Duodenal mucosa (tissue), 2 donors: ENCODE data around the gene EIF6.
A peak's percentile ranks its signal among the peaks of the same experiment; 100 is the strongest.
"Not testable (repeated sequence)": the region's sequence is repeated elsewhere in the genome, so short reads cannot be mapped to it uniquely, and the experiment has no call there.

Experiments
- H3K27ac ChIP-seq: one replicate; pipeline ENCODE4 v1.7.0; 2013; ENCODE audit warnings: low read depth, low read length
- H3K27me3 ChIP-seq, 2 donors: one replicate each; pipeline ENCODE4 v1.7.0; 2013; ENCODE audit warnings: low read length in 2 of 2, control low read depth in 1 of 2; ENCODE audit not compliant: insufficient read depth in 2 of 2, control insufficient read depth in 1 of 2
- H3K36me3 ChIP-seq, 2 donors: one replicate each; pipeline ENCODE4 v1.7.0; 2013; ENCODE audit warnings: low read length in 2 of 2, control low read depth in 1 of 2; ENCODE audit not compliant: insufficient read depth in 2 of 2, control insufficient read depth in 1 of 2
- H3K4me1 ChIP-seq, 2 donors: one replicate each; pipeline ENCODE4 v1.7.0; 2013; ENCODE audit warnings: low read length in 2 of 2, control low read depth in 1 of 2; ENCODE audit not compliant: insufficient read depth in 2 of 2, control insufficient read depth in 1 of 2
- H3K4me3 ChIP-seq, 2 donors: one replicate each; pipeline ENCODE4 v1.7.0; 2013; ENCODE audit warnings: low read length in 2 of 2, low read depth in 1 of 2
- H3K9ac ChIP-seq, 2 donors: one replicate each; pipeline ENCODE4 v1.7.0; 2013; ENCODE audit warnings: low read length in 2 of 2, low read depth in 1 of 2
- H3K9me3 ChIP-seq, 2 donors: one replicate each; pipeline ENCODE4 v1.7.0; 2013; ENCODE audit warnings: low read length in 2 of 2, control low read depth in 1 of 2; ENCODE audit not compliant: control insufficient read depth in 1 of 2

EIF6 gene

GRCh38 chr20:35325401-35325800, 40.8 kb upstream of the EIF6 start:
- no peaks in the 10 kb centered on the region for H3K27me3 ChIP-seq
- no peaks in the 10 kb centered on the region for H3K9me3 ChIP-seq
- H3K36me3 ChIP-seq, result peaks cover 0 to 4% of the 10 kb centered on the region in 2 donors
- no peak overlapping the region for H3K27ac ChIP-seq
- H3K4me1 ChIP-seq, result peaks cover 19 to 44% of the 10 kb centered on the region in 2 donors
- no peak overlapping the region for H3K9ac ChIP-seq
- no peak overlapping the region for H3K4me3 ChIP-seq

GRCh38 chr20:35320396-35321126, 36.0 kb upstream of the EIF6 start:
- no peak overlapping the region for H3K9ac ChIP-seq
- H3K4me1 ChIP-seq, result peaks cover 14 to 38% of the 10 kb centered on the region in 2 donors
- no peaks in the 10 kb centered on the region for H3K9me3 ChIP-seq
- no peaks in the 10 kb centered on the region for H3K27me3 ChIP-seq
- H3K4me3 ChIP-seq, result no peak overlapping the region
- no peak overlapping the region for H3K27ac ChIP-seq
- H3K36me3 ChIP-seq, result peaks cover 0 to 5% of the 10 kb centered on the region in 2 donors

- Histone ChIP-seq H3K4me3 (no peak overlapping the region), H3K27ac (no peak overlapping the region), H3K27me3 (no peaks in the 10 kb centered on the region), H3K9ac (peak overlapping the region in 1 of 2 donors; percentile 24), H3K9me3 (no peaks in the 10 kb centered on the region), H3K36me3 (peaks cover 0 to 8% of the 10 kb centered on the region in 2 donors), H3K4me1 (peaks cover 12 to 34% of the 10 kb centered on the region in 2 donors)
These were observed 35.3 kb upstream of the EIF6 start for GRCh38 chr20:35319871-35320197.

- peaks cover 12 to 34% of the 10 kb centered on the region in 2 donors for H3K4me1 ChIP-seq
These were observed 34.8 kb upstream of the EIF6 start for GRCh38 chr20:35319192-35319870.

GRCh38 chr20:35318502-35319157, 34.1 kb upstream of the EIF6 start:
- peaks cover 0 to 16% of the 10 kb centered on the region in 2 donors for H3K36me3 ChIP-seq
- H3K27ac ChIP-seq, result peak overlapping the region; percentile 66
- no peaks in the 10 kb centered on the region for H3K9me3 ChIP-seq
- H3K9ac ChIP-seq, result peak overlapping the region; percentile 5 to 24
- H3K27me3 ChIP-seq, result no peaks in the 10 kb centered on the region
- no peak overlapping the region for H3K4me3 ChIP-seq
- H3K4me1 ChIP-seq, result peaks cover 12 to 34% of the 10 kb centered on the region in 2 donors

More at GRCh38 chr20:35319192-35319870, 34.8 kb upstream of the EIF6 start:
- Histone ChIP-seq H3K9ac (peak overlapping the region in 1 of 2 donors; percentile 24), H3K9me3 (no peaks in the 10 kb centered on the region), H3K4me3 (no peak overlapping the region), H3K36me3 (peaks cover 0 to 13% of the 10 kb centered on the region in 2 donors), H3K27me3 (no peaks in the 10 kb centered on the region), H3K27ac (no peak overlapping the region)

- Histone ChIP-seq H3K27ac (peak overlapping the region; percentile 13), H3K4me3 (no peak overlapping the region), H3K9ac (peak overlapping the region; percentile 5 to 22), H3K9me3 (no peaks in the 10 kb centered on the region), H3K27me3 (no peaks in the 10 kb centered on the region), H3K36me3 (peaks cover 0 to 16% of the 10 kb centered on the region in 2 donors), H3K4me1 (peaks cover 12 to 34% of the 10 kb centered on the region in 2 donors)
These were observed 33.0 kb upstream of the EIF6 start for GRCh38 chr20:35317416-35318210.

- Histone ChIP-seq H3K9me3 (no peaks in the 10 kb centered on the region), H3K4me1 (peaks cover 12 to 34% of the 10 kb centered on the region in 2 donors), H3K4me3 (no peak overlapping the region), H3K9ac (no peak overlapping the region), H3K27ac (no peak overlapping the region), H3K36me3 (peaks cover 0 to 16% of the 10 kb centered on the region in 2 donors), H3K27me3 (no peaks in the 10 kb centered on the region)
These were observed 31.5 kb upstream of the EIF6 start for GRCh38 chr20:35316086-35316485.

- H3K4me3 ChIP-seq, H3K9me3 ChIP-seq, H3K27me3 ChIP-seq, H3K27ac ChIP-seq, H3K9ac ChIP-seq: not testable (repeated sequence)
- H3K36me3 ChIP-seq, result peaks cover 0 to 14% of the 10 kb centered on the region in 2 donors
- H3K4me1 ChIP-seq, result peaks cover 12 to 32% of the 10 kb centered on the region in 2 donors
These were observed 31.1 kb upstream of the EIF6 start for GRCh38 chr20:35315632-35316020.

GRCh38 chr20:35314816-35315631, 30.5 kb upstream of the EIF6 start:
- Histone ChIP-seq H3K4me1 (peaks cover 12 to 26% of the 10 kb centered on the region in 2 donors), H3K9ac (no peak overlapping the region), H3K36me3 (peaks cover 0 to 10% of the 10 kb centered on the region in 2 donors), H3K27me3 (no peaks in the 10 kb centered on the region), H3K4me3 (no peak overlapping the region), H3K9me3 (no peaks in the 10 kb centered on the region), H3K27ac (no peak overlapping the region)
